PC-9 (cell line): ENCODE results near the gene CELA1.

Source experiments
- CTCF ChIP-seq: fragments of 200-600 bp; sonication (generic); conservative IDR thresholded peaks from 2 replicates; pipeline ENCODE4 v1.6.1; 2017; ENCODE audit warnings: mixed run types, antibody characterized with exemption, mild to moderate bottlenecking, moderate library complexity
- EZH2 ChIP-seq: fragments of 200-600 bp; sonication (generic); IDR thresholded peaks from 2 replicates; pipeline ENCODE4 v1.8.0; 2017; ENCODE audit warnings: antibody characterized with exemption, low read depth

- TF ChIP-seq CTCF (no peak), EZH2 (no peak)
These were observed 40.0 kb downstream of the CELA1 start for GRCh38 chr12:51306507-51306906.
